ENCODE data around the gene PEAR1.

DNA sequence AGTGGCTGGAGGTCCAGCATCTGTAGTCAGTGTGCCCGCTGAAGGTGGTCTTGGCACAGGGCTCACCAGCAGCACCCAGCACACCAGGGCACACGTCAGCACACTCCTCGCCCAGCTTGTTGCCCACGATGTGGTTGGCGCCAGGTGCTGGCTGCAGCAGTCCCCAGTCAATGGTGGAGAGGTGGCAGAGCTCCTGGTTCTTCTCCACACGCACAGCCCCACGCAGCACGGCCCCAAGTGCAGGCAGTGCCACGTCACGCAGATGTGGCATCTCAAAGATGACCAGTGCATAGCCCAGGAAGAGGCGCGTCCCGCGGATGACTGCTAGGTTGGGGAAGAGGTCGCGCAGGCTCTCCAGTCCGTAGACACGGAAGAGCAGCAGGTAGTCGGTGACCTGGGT is 39.8 kb upstream of the PEAR1 start:
- TF ChIP-seq, protein P1, sequence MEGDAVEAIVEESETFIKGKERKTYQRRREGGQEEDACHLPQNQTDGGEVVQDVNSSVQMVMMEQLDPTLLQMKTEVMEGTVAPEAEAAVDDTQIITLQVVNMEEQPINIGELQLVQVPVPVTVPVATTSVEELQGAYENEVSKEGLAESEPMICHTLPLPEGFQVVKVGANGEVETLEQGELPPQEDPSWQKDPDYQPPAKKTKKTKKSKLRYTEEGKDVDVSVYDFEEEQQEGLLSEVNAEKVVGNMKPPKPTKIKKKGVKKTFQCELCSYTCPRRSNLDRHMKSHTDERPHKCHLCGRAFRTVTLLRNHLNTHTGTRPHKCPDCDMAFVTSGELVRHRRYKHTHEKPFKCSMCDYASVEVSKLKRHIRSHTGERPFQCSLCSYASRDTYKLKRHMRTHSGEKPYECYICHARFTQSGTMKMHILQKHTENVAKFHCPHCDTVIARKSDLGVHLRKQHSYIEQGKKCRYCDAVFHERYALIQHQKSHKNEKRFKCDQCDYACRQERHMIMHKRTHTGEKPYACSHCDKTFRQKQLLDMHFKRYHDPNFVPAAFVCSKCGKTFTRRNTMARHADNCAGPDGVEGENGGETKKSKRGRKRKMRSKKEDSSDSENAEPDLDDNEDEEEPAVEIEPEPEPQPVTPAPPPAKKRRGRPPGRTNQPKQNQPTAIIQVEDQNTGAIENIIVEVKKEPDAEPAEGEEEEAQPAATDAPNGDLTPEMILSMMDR (IDR thresholded peaks at IDR 0.05), result no peak
- TF ChIP-seq POLR2A (IDR thresholded peaks at IDR 0.05), result no peak
